Thoracic aorta (tissue), 2 donors: ENCODE data around the gene PRSS22. TPM values are rescaled to one million over a fixed set of nuclear protein-coding genes. Genes with fewer than 3 reads are reported as not detected.

ENCODE experiments used
- ATAC-seq: fragments of 150-250 bp; one replicate; pipeline ENCODE4 v1.8.0; 2017; ENCODE audit warnings: low read depth; ENCODE audit not compliant: insufficient number of reproducible peaks, low FRiP score
- DNase-seq: peaks from one replicate; pipeline ENCODE4 v3.0.0-alpha.2; 2020; ENCODE audit warnings: low spot score
- H3K27ac ChIP-seq, 2 donors: fragments of 200-600 bp; sonication (generic); 1 replicate in 1 of 2; 2 replicates in 1 of 2; pipeline ENCODE4 v1.5.1; 2016; ENCODE audit warnings: mild to moderate bottlenecking in 2 of 2, moderate library complexity in 2 of 2
- H3K27me3 ChIP-seq: fragments of 200-600 bp; sonication (generic); replicated peaks from 2 replicates; pipeline ENCODE4 v1.6.0; 2016; ENCODE audit warnings: mild to moderate bottlenecking; ENCODE audit not compliant: insufficient read depth
- H3K36me3 ChIP-seq: fragments of 200-600 bp; sonication (generic); one replicate; pipeline ENCODE4 v1.5.1; 2016
- H3K4me1 ChIP-seq, 2 donors: fragments of 200-600 bp; sonication (generic); 1 replicate in 1 of 2; 2 replicates in 1 of 2; pipeline versions ENCODE4 v1.5.1 to v1.6.0; 2016; ENCODE audit warnings: low read depth in 2 of 2, mild to moderate bottlenecking in 1 of 2; ENCODE audit not compliant: control insufficient read depth in 1 of 2
- H3K4me3 ChIP-seq: fragments of 200-600 bp; sonication (generic); 2 replicates; pipeline ENCODE4 v1.5.1; 2016; ENCODE audit warnings: mild to moderate bottlenecking
- H3K9me3 ChIP-seq: fragments of 200-600 bp; sonication (generic); 2 replicates; pipeline ENCODE4 v1.5.1; 2016
- total RNA-seq, 2 donors: library from RNA; depleted of rRNA; stranded (reverse); fragments of >200 nt; gene quantifications; one replicate each; pipeline versions ENCODE4 v1.1.0 to v1.2.3, GENCODE V29; 2016
- TF ChIP-seq, protein P1 (sequence below): fragments of 200-600 bp; sonication (generic); IDR thresholded peaks from one replicate; pipeline ENCODE4 v1.5.1; 2019; ENCODE audit warnings: antibody characterized with exemption

Gene PRSS22
- total RNA-seq, 2 donors from 2014 or later: not detected

DNA sequence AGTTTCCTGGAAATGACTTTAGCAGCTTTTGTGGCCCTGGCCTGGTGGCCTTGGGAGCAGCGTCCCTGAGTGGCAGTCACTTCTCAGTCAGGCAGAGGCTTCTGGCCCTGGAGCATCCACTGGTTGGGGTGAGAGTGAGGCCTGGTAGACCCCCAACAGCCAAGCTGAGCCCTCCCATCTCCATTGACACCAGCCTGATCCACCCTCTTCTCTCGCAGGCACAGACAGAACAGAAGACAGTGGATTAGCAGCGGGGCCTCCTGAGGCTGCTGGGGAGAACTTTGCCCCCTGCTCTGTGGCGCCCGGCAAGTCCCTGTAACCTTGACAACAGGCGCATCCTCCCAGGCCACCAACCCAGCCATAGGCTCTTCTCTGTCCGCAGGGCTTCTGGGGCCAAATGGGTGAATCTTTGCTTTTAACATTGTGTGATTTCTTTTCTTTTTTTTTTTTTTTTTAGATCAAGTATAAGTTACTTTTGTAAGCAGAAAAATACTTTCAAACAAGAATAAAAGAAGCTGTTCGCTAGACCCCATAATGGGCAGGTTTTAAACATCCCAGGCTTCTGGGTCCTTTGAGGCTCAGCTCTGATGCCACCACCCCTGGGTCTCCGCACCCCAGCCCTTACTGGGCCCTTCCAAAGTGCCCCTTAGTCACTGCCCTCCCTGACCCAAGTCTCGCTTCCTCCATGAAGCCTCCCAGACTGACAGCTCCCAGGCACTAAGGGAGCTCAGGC, 41.0 kb upstream of the PRSS22 start:
- TF ChIP-seq, protein P1, sequence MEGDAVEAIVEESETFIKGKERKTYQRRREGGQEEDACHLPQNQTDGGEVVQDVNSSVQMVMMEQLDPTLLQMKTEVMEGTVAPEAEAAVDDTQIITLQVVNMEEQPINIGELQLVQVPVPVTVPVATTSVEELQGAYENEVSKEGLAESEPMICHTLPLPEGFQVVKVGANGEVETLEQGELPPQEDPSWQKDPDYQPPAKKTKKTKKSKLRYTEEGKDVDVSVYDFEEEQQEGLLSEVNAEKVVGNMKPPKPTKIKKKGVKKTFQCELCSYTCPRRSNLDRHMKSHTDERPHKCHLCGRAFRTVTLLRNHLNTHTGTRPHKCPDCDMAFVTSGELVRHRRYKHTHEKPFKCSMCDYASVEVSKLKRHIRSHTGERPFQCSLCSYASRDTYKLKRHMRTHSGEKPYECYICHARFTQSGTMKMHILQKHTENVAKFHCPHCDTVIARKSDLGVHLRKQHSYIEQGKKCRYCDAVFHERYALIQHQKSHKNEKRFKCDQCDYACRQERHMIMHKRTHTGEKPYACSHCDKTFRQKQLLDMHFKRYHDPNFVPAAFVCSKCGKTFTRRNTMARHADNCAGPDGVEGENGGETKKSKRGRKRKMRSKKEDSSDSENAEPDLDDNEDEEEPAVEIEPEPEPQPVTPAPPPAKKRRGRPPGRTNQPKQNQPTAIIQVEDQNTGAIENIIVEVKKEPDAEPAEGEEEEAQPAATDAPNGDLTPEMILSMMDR: no peak
- no peak for DNase-seq
- peaks cover 4 to 5% of the 10 kb centered on the region in 2 donors for H3K4me1 ChIP-seq
- no peak overlapping the region for H3K27ac ChIP-seq
- no peaks in the 10 kb centered on the region for H3K27me3 ChIP-seq
- no peak overlapping the region for H3K4me3 ChIP-seq
- H3K9me3 ChIP-seq: no peaks in the 10 kb centered on the region
- H3K36me3 ChIP-seq: peaks cover 4% of the 10 kb centered on the region
- no peak for ATAC-seq

DNA sequence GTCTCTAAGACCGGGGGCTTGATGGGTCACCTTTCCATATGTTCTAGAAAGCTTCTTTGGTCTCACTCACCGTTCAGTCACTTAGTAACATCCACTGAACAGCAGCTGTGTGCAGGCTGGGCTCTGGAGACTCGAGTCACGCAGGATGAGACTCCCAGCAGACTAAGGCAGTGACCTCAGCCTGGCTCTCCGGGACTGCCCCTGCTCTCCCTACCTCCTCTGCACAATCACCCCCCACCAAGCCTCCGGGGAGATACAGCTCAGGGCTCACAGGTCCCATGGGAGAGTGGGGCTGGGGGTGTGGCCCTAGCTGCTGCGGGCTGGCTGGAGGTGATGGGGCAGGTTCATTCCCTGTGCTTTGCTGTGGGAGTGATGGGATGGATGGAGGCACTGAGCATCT, 39.1 kb upstream of the PRSS22 start:
- Histone ChIP-seq H3K4me3 (no peak overlapping the region), H3K27ac (no peak overlapping the region), H3K36me3 (peaks cover 4% of the 10 kb centered on the region), H3K27me3 (no peaks in the 10 kb centered on the region), H3K4me1 (no peaks in the 10 kb centered on the region), H3K9me3 (no peaks in the 10 kb centered on the region)
- TF ChIP-seq, protein P1: no peak
- DNase-seq (no peak), ATAC-seq (no peak)

DNA sequence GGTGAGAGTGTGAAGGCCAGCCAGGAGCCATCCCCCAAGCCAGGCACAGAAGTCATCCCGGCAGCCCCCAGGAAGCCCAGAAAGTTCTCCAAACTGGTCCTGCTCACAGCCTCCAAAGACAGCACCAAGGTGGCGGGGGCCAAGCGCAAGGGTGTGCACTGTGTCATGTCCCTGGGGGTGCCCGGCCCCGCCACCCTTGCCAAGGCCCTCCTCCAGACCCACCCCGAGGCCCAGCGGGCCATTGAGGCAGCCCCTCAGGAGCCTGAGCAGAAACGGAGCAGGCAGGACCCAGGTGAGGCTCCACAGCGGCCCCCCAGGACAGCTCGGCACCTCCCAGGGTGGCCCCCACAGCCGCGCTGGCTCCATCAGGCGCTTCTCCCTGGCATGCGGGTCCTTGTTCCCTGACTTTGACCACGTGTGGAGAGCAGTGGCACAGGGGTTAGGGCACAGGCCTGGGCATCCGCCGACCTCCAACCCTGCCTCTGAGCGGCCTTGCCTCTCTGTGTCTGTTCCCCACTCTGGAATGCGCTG, 38.6 kb upstream of the PRSS22 start:
- DNase-seq (no peak), ATAC-seq (no peak)
- no peaks in the 10 kb centered on the region for H3K9me3 ChIP-seq
- no peaks in the 10 kb centered on the region for H3K27me3 ChIP-seq
- no peak overlapping the region for H3K4me3 ChIP-seq
- H3K4me1 ChIP-seq: no peaks in the 10 kb centered on the region
- peaks cover 4% of the 10 kb centered on the region for H3K36me3 ChIP-seq
- TF ChIP-seq, protein P1: no peak
- H3K27ac ChIP-seq: no peak overlapping the region

DNA sequence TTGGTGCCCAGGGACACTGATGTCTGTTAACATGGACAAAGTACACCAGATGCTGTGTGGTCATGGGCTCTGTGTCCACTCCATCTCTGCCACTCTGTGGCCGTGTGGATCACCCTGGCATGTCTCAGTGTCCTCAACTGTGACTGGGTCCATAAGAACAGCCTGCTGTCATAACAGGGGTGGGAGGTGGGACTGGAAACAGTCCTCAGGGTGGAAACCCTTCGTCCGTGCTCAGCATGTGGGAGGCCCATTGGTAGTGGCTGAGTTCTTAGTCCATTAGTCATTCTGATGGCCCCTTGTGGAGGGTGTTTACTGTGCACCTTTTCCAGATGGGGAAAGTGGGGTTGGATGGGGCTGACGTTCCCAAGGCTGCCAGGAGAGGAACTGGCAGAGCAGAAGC, 37.8 kb upstream of the PRSS22 start:
- H3K4me3 ChIP-seq: no peak overlapping the region
- H3K9me3 ChIP-seq: no peaks in the 10 kb centered on the region
- no peaks in the 10 kb centered on the region for H3K27me3 ChIP-seq
- no peak overlapping the region for H3K27ac ChIP-seq
- ATAC-seq: no peak
- TF ChIP-seq, protein P1: no peak
- H3K4me1 ChIP-seq: no peaks in the 10 kb centered on the region
- H3K36me3 ChIP-seq: peaks cover 4% of the 10 kb centered on the region
- DNase-seq: no peak

DNA sequence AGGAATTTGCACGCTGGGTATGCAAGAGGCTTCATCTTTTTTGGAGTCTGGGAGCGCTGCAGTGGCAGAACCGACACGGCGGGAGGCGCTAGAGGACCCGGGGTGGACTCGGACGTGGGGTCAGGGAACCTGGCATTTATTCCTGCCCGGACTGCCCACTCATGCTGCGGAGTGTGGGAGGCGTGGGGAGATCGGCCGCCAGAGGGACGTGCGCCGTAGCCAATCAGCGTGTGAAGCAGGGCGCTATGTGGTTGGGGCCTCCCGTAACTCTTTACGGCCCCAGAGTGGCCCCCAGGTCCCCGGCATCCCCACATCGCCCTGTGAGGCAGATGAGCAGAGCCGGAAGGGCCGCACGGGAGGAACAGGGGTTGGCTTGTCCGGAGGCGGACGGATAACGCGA, 36.3 kb upstream of the PRSS22 start:
- no peaks in the 10 kb centered on the region for H3K4me1 ChIP-seq
- ATAC-seq (no peak), DNase-seq (no peak)
- H3K27ac ChIP-seq: no peak overlapping the region
- H3K36me3 ChIP-seq: peaks cover 4% of the 10 kb centered on the region
- TF ChIP-seq, protein P1: no peak
- no peak overlapping the region for H3K4me3 ChIP-seq
- no peaks in the 10 kb centered on the region for H3K27me3 ChIP-seq
- no peaks in the 10 kb centered on the region for H3K9me3 ChIP-seq
